Liver (tissue), 3 donors: ENCODE data around the gene VPS37D.

Source experiments
- FOXA2 ChIP-seq: IDR thresholded peaks from 2 replicates; pipeline ENCODE4 v1.6.1; 2016; ENCODE audit warnings: antibody characterized with exemption
- JUND ChIP-seq, 2 donors: IDR thresholded peaks; 2 replicates each; pipeline ENCODE4 v1.6.1; 2016; ENCODE audit warnings: antibody characterized with exemption in 2 of 2
- RAD21 ChIP-seq, 2 donors: IDR thresholded peaks; 2 replicates each; pipeline ENCODE4 v1.6.1; 2016; ENCODE audit warnings: antibody characterized with exemption in 2 of 2, mild to moderate bottlenecking in 2 of 2
- SP1 ChIP-seq: IDR thresholded peaks from 2 replicates; pipeline ENCODE4 v1.6.1; 2018; ENCODE audit warnings: antibody characterized with exemption, mild to moderate bottlenecking
- TAF1 ChIP-seq: conservative IDR thresholded peaks from 2 replicates; pipeline ENCODE4 v1.6.1; 2016; ENCODE audit warnings: antibody characterized with exemption, mild to moderate bottlenecking
- YY1 ChIP-seq: IDR thresholded peaks from 2 replicates; pipeline ENCODE4 v1.6.1; 2016; ENCODE audit warnings: antibody characterized with exemption, mild to moderate bottlenecking
- ZBTB33 ChIP-seq: IDR thresholded peaks from 2 replicates; pipeline ENCODE4 v1.6.1; 2016; ENCODE audit warnings: antibody characterized with exemption
- TF ChIP-seq, protein P1 (sequence below): fragments of 150-350 bp; IDR thresholded peaks from 2 replicates; pipeline ENCODE4 v1.5.1; 2017; ENCODE audit warnings: improper control_type of control experiment, low read depth, low read length; ENCODE audit not compliant: missing input control
- TF ChIP-seq, protein P2 (sequence below): IDR thresholded peaks from 2 replicates; pipeline ENCODE4 v1.6.1; 2016; ENCODE audit warnings: antibody characterized with exemption
- TF ChIP-seq, protein P3 (sequence below): IDR thresholded peaks from 2 replicates; pipeline ENCODE4 v1.6.1; 2016; ENCODE audit warnings: antibody characterized with exemption
- donor health status: healthy.
- donor health status: healthy.

GRCh38 chr7:73626814-73627213, 40.8 kb upstream of the VPS37D start:
- TF ChIP-seq, protein P1, sequence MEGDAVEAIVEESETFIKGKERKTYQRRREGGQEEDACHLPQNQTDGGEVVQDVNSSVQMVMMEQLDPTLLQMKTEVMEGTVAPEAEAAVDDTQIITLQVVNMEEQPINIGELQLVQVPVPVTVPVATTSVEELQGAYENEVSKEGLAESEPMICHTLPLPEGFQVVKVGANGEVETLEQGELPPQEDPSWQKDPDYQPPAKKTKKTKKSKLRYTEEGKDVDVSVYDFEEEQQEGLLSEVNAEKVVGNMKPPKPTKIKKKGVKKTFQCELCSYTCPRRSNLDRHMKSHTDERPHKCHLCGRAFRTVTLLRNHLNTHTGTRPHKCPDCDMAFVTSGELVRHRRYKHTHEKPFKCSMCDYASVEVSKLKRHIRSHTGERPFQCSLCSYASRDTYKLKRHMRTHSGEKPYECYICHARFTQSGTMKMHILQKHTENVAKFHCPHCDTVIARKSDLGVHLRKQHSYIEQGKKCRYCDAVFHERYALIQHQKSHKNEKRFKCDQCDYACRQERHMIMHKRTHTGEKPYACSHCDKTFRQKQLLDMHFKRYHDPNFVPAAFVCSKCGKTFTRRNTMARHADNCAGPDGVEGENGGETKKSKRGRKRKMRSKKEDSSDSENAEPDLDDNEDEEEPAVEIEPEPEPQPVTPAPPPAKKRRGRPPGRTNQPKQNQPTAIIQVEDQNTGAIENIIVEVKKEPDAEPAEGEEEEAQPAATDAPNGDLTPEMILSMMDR = no peak
- TF ChIP-seq RAD21 (IDR thresholded peaks at IDR 0.05) (peak; percentile 18 to 25), SP1 (no peak), FOXA2 (no peak), ZBTB33 (no peak), YY1 (no peak), JUND (IDR thresholded peaks at IDR 0.05) (no peak), TAF1 (no peak)
- TF ChIP-seq, protein P2, sequence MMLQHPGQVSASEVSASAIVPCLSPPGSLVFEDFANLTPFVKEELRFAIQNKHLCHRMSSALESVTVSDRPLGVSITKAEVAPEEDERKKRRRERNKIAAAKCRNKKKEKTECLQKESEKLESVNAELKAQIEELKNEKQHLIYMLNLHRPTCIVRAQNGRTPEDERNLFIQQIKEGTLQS = no peak
- TF ChIP-seq, protein P3, sequence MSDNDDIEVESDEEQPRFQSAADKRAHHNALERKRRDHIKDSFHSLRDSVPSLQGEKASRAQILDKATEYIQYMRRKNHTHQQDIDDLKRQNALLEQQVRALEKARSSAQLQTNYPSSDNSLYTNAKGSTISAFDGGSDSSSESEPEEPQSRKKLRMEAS = no peak
